Vagina (tissue), 2 donors: ENCODE measurements around the gene PHLPP1. TPM values are rescaled to one million over a fixed set of nuclear protein-coding genes. Genes with fewer than 3 reads are reported as not detected.
A peak's percentile ranks its signal among the peaks of the same experiment; 100 is the strongest.

Experiments used
- DNase-seq, 2 donors: peaks; one replicate each; pipeline ENCODE4 v3.0.0-alpha.2; 2017; ENCODE audit errors: extremely low spot score in 2 of 2
- H3K27ac ChIP-seq: fragments of 200-600 bp; sonication (generic); one replicate; pipeline ENCODE4 v1.5.1; 2019
- H3K27me3 ChIP-seq: fragments of 200-600 bp; sonication (generic); one replicate; pipeline ENCODE4 v1.5.1; 2019
- H3K36me3 ChIP-seq, 2 donors: fragments of 200-600 bp; sonication (generic); one replicate each; pipeline ENCODE4 v1.5.1; 2017 to 2019
- H3K4me1 ChIP-seq: fragments of 200-600 bp; sonication (generic); one replicate; pipeline ENCODE4 v1.5.1; 2019
- H3K4me3 ChIP-seq, 2 donors: fragments of 200-600 bp; sonication (generic); 1 replicate in 1 of 2; 2 replicates in 1 of 2; pipeline ENCODE4 v1.5.1; 2016 to 2019
- H3K9me3 ChIP-seq: fragments of 200-600 bp; sonication (generic); one replicate; pipeline ENCODE4 v1.5.1; 2019
- CTCF ChIP-seq, 3 experiments: fragments of 450-650 bp in 2 of 3; fragments of 200-600 bp in 1 of 3; sonication (generic) in 1 of 3; IDR thresholded peaks; one replicate each; pipeline ENCODE4 v1.5.1; 2017 to 2019; ENCODE audit warnings: antibody characterized with exemption in 3 of 3, mild to moderate bottlenecking in 2 of 3, moderate library complexity in 2 of 3
- POLR2A ChIP-seq, 2 donors: fragments of 450-650 bp; IDR thresholded peaks; one replicate each; pipeline ENCODE4 v1.6.1; 2017; ENCODE audit warnings: antibody characterized with exemption in 2 of 2, mild to moderate bottlenecking in 2 of 2, moderate library complexity in 2 of 2
- POLR2AphosphoS5 ChIP-seq, 2 donors: sonication (generic); formaldehyde crosslinking; IDR thresholded peaks; one replicate each; pipeline ENCODE4 v1.9.0; 2017; ENCODE audit warnings: antibody characterized with exemption in 2 of 2, mild to moderate bottlenecking in 2 of 2, low read depth in 1 of 2; ENCODE audit not compliant: insufficient read depth in 1 of 2
- intact Hi-C: fragments of 100-400 bp; cut with DNase I; formaldehyde crosslinking; loops from one replicate; pipeline ENCODE4 v1.15.1; 2023
- total RNA-seq: library from RNA; depleted of rRNA; stranded (reverse); fragments of >200 nt; gene quantifications from one replicate; pipeline ENCODE4 v1.2.3, GENCODE V29; 2016

The PHLPP1 gene
- total RNA-seq, 1 donor from 2014 or later: 20.6 TPM

- DNase-seq: no peak
- no peaks in the 10 kb centered on the region for H3K36me3 ChIP-seq
- no peaks in the 10 kb centered on the region for H3K9me3 ChIP-seq
- H3K27ac ChIP-seq: no peak overlapping the region
- no peaks in the 10 kb centered on the region for H3K27me3 ChIP-seq
- intact Hi-C loops: no loop called here
- no peak overlapping the region for H3K4me3 ChIP-seq
- no peaks in the 10 kb centered on the region for H3K4me1 ChIP-seq
- no peak for TF ChIP-seq POLR2AphosphoS5 (IDR thresholded peaks at IDR 0.05; ENCODE audit: insufficient read depth in 1 of 2, low read depth in 1 of 2)
- no peak for TF ChIP-seq POLR2A (IDR thresholded peaks at IDR 0.05)
- TF ChIP-seq CTCF (IDR thresholded peaks at IDR 0.05): no peak
These were observed 33.0 kb upstream of the PHLPP1 start for GRCh38 chr18:62682371-62682770.

GRCh38 chr18:62683935-62684334, 31.4 kb upstream of the PHLPP1 start:
- H3K4me1 ChIP-seq: no peaks in the 10 kb centered on the region
- intact Hi-C loops: no loop called here
- H3K27me3 ChIP-seq: no peaks in the 10 kb centered on the region
- H3K4me3 ChIP-seq: no peak overlapping the region
- TF ChIP-seq CTCF (IDR thresholded peaks at IDR 0.05): no peak
- no peak for TF ChIP-seq POLR2AphosphoS5 (IDR thresholded peaks at IDR 0.05; ENCODE audit: insufficient read depth in 1 of 2, low read depth in 1 of 2)
- TF ChIP-seq POLR2A (IDR thresholded peaks at IDR 0.05): no peak
- no peak for DNase-seq
- no peaks in the 10 kb centered on the region for H3K36me3 ChIP-seq
- H3K27ac ChIP-seq: no peak overlapping the region
- no peaks in the 10 kb centered on the region for H3K9me3 ChIP-seq

GRCh38 chr18:62688743-62689317, 26.5 kb upstream of the PHLPP1 start:
- intact Hi-C loops: no loop called here
- Histone ChIP-seq H3K27ac (no peak overlapping the region), H3K27me3 (no peaks in the 10 kb centered on the region), H3K9me3 (no peaks in the 10 kb centered on the region), H3K4me1 (no peaks in the 10 kb centered on the region), H3K36me3 (no peaks in the 10 kb centered on the region), H3K4me3 (no peak overlapping the region)
- TF ChIP-seq POLR2A (IDR thresholded peaks at IDR 0.05): no peak
- TF ChIP-seq CTCF (IDR thresholded peaks at IDR 0.05): no peak
- TF ChIP-seq POLR2AphosphoS5 (IDR thresholded peaks at IDR 0.05; ENCODE audit: insufficient read depth in 1 of 2, low read depth in 1 of 2): no peak
- DNase-seq: no peak

- no peaks in the 10 kb centered on the region for H3K4me1 ChIP-seq
- H3K27me3 ChIP-seq: no peaks in the 10 kb centered on the region
- intact Hi-C loops: no loop called here
- peak overlapping the region in 1 of 2 donors; percentile 21 for H3K4me3 ChIP-seq
- no peaks in the 10 kb centered on the region for H3K9me3 ChIP-seq
- no peak overlapping the region for H3K27ac ChIP-seq
- no peaks in the 10 kb centered on the region for H3K36me3 ChIP-seq
- no peak for DNase-seq
- TF ChIP-seq POLR2A (IDR thresholded peaks at IDR 0.05) (no peak), POLR2AphosphoS5 (IDR thresholded peaks at IDR 0.05; ENCODE audit: insufficient read depth in 1 of 2, low read depth in 1 of 2) (no peak), CTCF (IDR thresholded peaks at IDR 0.05) (no peak)
These were observed 25.0 kb upstream of the PHLPP1 start for GRCh38 chr18:62690236-62690815.

- Histone ChIP-seq H3K27me3 (no peaks in the 10 kb centered on the region), H3K36me3 (no peaks in the 10 kb centered on the region), H3K4me3 (no peak overlapping the region), H3K9me3 (no peaks in the 10 kb centered on the region), H3K4me1 (no peaks in the 10 kb centered on the region), H3K27ac (no peak overlapping the region)
- no peak for TF ChIP-seq POLR2A (IDR thresholded peaks at IDR 0.05)
- no peak for TF ChIP-seq CTCF (IDR thresholded peaks at IDR 0.05)
- no peak for TF ChIP-seq POLR2AphosphoS5 (IDR thresholded peaks at IDR 0.05; ENCODE audit: insufficient read depth in 1 of 2, low read depth in 1 of 2)
- no peak for DNase-seq
- intact Hi-C loops: no loop called here
These were observed 21.7 kb upstream of the PHLPP1 start for GRCh38 chr18:62693659-62694058.
